Thoracic aorta (tissue), 2 donors: ENCODE results near the gene SYNDIG1. TPM values are rescaled to one million over a fixed set of nuclear protein-coding genes. Genes with fewer than 3 reads are reported as not detected.

Experiments used
- ATAC-seq: fragments of 150-250 bp; one replicate; pipeline ENCODE4 v1.8.0; 2017; ENCODE audit warnings: low read depth; ENCODE audit not compliant: insufficient number of reproducible peaks, low FRiP score
- DNase-seq: peaks from one replicate; pipeline ENCODE4 v3.0.0-alpha.2; 2020; ENCODE audit warnings: low spot score
- H3K27ac ChIP-seq, 2 donors: fragments of 200-600 bp; sonication (generic); 1 replicate in 1 of 2; 2 replicates in 1 of 2; pipeline ENCODE4 v1.5.1; 2016; ENCODE audit warnings: mild to moderate bottlenecking in 2 of 2, moderate library complexity in 2 of 2
- H3K27me3 ChIP-seq: fragments of 200-600 bp; sonication (generic); replicated peaks from 2 replicates; pipeline ENCODE4 v1.6.0; 2016; ENCODE audit warnings: mild to moderate bottlenecking; ENCODE audit not compliant: insufficient read depth
- H3K36me3 ChIP-seq: fragments of 200-600 bp; sonication (generic); one replicate; pipeline ENCODE4 v1.5.1; 2016
- H3K4me1 ChIP-seq, 2 donors: fragments of 200-600 bp; sonication (generic); 1 replicate in 1 of 2; 2 replicates in 1 of 2; pipeline versions ENCODE4 v1.5.1 to v1.6.0; 2016; ENCODE audit warnings: low read depth in 2 of 2, mild to moderate bottlenecking in 1 of 2; ENCODE audit not compliant: control insufficient read depth in 1 of 2
- H3K4me3 ChIP-seq: fragments of 200-600 bp; sonication (generic); 2 replicates; pipeline ENCODE4 v1.5.1; 2016; ENCODE audit warnings: mild to moderate bottlenecking
- H3K9me3 ChIP-seq: fragments of 200-600 bp; sonication (generic); 2 replicates; pipeline ENCODE4 v1.5.1; 2016
- CTCF ChIP-seq: fragments of 200-600 bp; sonication (generic); IDR thresholded peaks from one replicate; pipeline ENCODE4 v1.5.1; 2019; ENCODE audit warnings: antibody characterized with exemption
- total RNA-seq, 2 donors: library from RNA; depleted of rRNA; stranded (reverse); fragments of >200 nt; gene quantifications; one replicate each; pipeline versions ENCODE4 v1.1.0 to v1.2.3, GENCODE V29; 2016

The SYNDIG1 gene
- total RNA-seq, 2 donors from 2014 or later: 1.8 to 5.4 TPM

- TF ChIP-seq CTCF: no peak
- no peak for DNase-seq
- H3K4me1 ChIP-seq: peaks cover 0 to 32% of the 10 kb centered on the region in 2 donors
- H3K9me3 ChIP-seq: no peaks in the 10 kb centered on the region
- no peak overlapping the region for H3K4me3 ChIP-seq
- H3K36me3 ChIP-seq: no peaks in the 10 kb centered on the region
- no peaks in the 10 kb centered on the region for H3K27me3 ChIP-seq
- ATAC-seq: no peak
- H3K27ac ChIP-seq: no peak overlapping the region
Observed at GRCh38 chr20:24651171-24651975, 181.9 kb downstream of the SYNDIG1 start.

GRCh38 chr20:24651976-24652345, 182.5 kb downstream of the SYNDIG1 start:
- H3K27me3 ChIP-seq: no peaks in the 10 kb centered on the region
- H3K9me3 ChIP-seq: no peaks in the 10 kb centered on the region
- no peak for TF ChIP-seq CTCF
- H3K36me3 ChIP-seq: no peaks in the 10 kb centered on the region
- H3K27ac ChIP-seq: no peak overlapping the region
- H3K4me1 ChIP-seq: peaks cover 3 to 37% of the 10 kb centered on the region in 2 donors
- H3K4me3 ChIP-seq: no peak overlapping the region
- ATAC-seq: no peak
- DNase-seq: no peak

GRCh38 chr20:24653306-24653705, 183.9 kb downstream of the SYNDIG1 start:
- Histone ChIP-seq H3K4me1 (peaks cover 10 to 41% of the 10 kb centered on the region in 2 donors), H3K27me3 (no peaks in the 10 kb centered on the region), H3K36me3 (no peaks in the 10 kb centered on the region), H3K27ac (no peak overlapping the region), H3K4me3 (no peak overlapping the region), H3K9me3 (no peaks in the 10 kb centered on the region)
- TF ChIP-seq CTCF: no peak
- DNase-seq: no peak
- ATAC-seq: no peak

- H3K4me3 ChIP-seq: no peak overlapping the region
- no peaks in the 10 kb centered on the region for H3K9me3 ChIP-seq
- H3K27me3 ChIP-seq: no peaks in the 10 kb centered on the region
- ATAC-seq (no peak), DNase-seq (no peak)
- H3K36me3 ChIP-seq: no peaks in the 10 kb centered on the region
- no peak for TF ChIP-seq CTCF
- H3K27ac ChIP-seq: no peak overlapping the region
- H3K4me1 ChIP-seq: peaks cover 10 to 47% of the 10 kb centered on the region in 2 donors
Observed at GRCh38 chr20:24654425-24654824, 185.0 kb downstream of the SYNDIG1 start.

- H3K4me3 ChIP-seq: no peak overlapping the region
- no peak for TF ChIP-seq CTCF
- no peak overlapping the region for H3K27ac ChIP-seq
- no peaks in the 10 kb centered on the region for H3K36me3 ChIP-seq
- DNase-seq (no peak), ATAC-seq (no peak)
- H3K9me3 ChIP-seq: no peaks in the 10 kb centered on the region
- no peaks in the 10 kb centered on the region for H3K27me3 ChIP-seq
- H3K4me1 ChIP-seq: peaks cover 10 to 30% of the 10 kb centered on the region in 2 donors
Observed at GRCh38 chr20:24656391-24656790, 187.0 kb downstream of the SYNDIG1 start.
